D721Med (cell line): ENCODE results near the gene TNNI3K.

ENCODE experiments used
- DNase-seq: peaks from one replicate; pipeline ENCODE4 v3.0.0; 2011; ENCODE audit warnings: low spot score; ENCODE audit not compliant: insufficient read length
- FAIRE-seq: peaks from 2 replicates; lab custom pipeline; 2011; peaks lifted over from hg19 to GRCh38; lab: Jason Lieb, UNC
- CTCF ChIP-seq: IDR thresholded peaks from 2 replicates; pipeline ENCODE4 v1.5.1; 2012; ENCODE audit warnings: mild to moderate bottlenecking, control low read depth; ENCODE audit not compliant: insufficient read depth; ENCODE audit errors: missing control alignments

The TNNI3K gene

GRCh38 chr1:74215229-74215628 lies 20.0 kb upstream of the TNNI3K start:
- no peak for TF ChIP-seq CTCF
- DNase-seq: no peak
- no peak for FAIRE-seq

- no peak for FAIRE-seq
Observed at GRCh38 chr1:74222701-74223100, 12.5 kb upstream of the TNNI3K start.

GRCh38 chr1:74223453-74223852 lies 11.7 kb upstream of the TNNI3K start:
- FAIRE-seq (no peak), DNase-seq (no peak)
- no peak for TF ChIP-seq CTCF

More at GRCh38 chr1:74222701-74223100, 12.5 kb upstream of the TNNI3K start:
- DNase-seq: no peak
- TF ChIP-seq CTCF: no peak

- TF ChIP-seq CTCF: no peak
- no peak for FAIRE-seq
- DNase-seq: no peak
Observed at GRCh38 chr1:74236440-74236839, 1.3 kb downstream of the TNNI3K start.

GRCh38 chr1:74237035-74237434 lies 1.8 kb downstream of the TNNI3K start:
- no peak for FAIRE-seq
- DNase-seq: no peak
- TF ChIP-seq CTCF: no peak

- FAIRE-seq (no peak), DNase-seq (no peak)
- TF ChIP-seq CTCF: no peak
Observed at GRCh38 chr1:74237787-74238186, 2.6 kb downstream of the TNNI3K start.

GRCh38 chr1:74245168-74245772 lies 10.1 kb downstream of the TNNI3K start:
- DNase-seq (no peak), FAIRE-seq (no peak)
- no peak for TF ChIP-seq CTCF
